Measurements from ENCODE around the gene URI1. TPM values are rescaled to one million over a fixed set of nuclear protein-coding genes. Genes with fewer than 3 reads are reported as not detected.
"Not testable (repeated sequence)": the region's sequence is repeated elsewhere in the genome, so short reads cannot be mapped to it uniquely, and the experiment has no call there.

URI1 gene
- total RNA-seq, 1 experiment from 2014 or later = 68.9 TPM

GRCh38 chr19:30034321-30034720 lies 92.3 kb downstream of the URI1 start:
- H3K4me1 Mint-ChIP-seq (ENCODE audit: insufficient read depth, unreplicated experiment) = peaks cover 15% of the 10 kb centered on the region
- POLR2A ChIA-PET = no interaction called here
- no peak for TF ChIP-seq CTCF (IDR thresholded peaks at IDR 0.05; ENCODE audit: unreplicated experiment)
- intact Hi-C loops (cut with micrococcal nuclease) = no loop called here
- H3K36me3 Mint-ChIP-seq (ENCODE audit: insufficient read depth, unreplicated experiment) = peaks cover 33% of the 10 kb centered on the region
- no peak overlapping the region for H3K4me3 Mint-ChIP-seq (ENCODE audit: unreplicated experiment)
- no peak overlapping the region for H3K27ac Mint-ChIP-seq (ENCODE audit: low read depth, unreplicated experiment)
- H3K9me3 Mint-ChIP-seq (ENCODE audit: unreplicated experiment) = peaks cover 8% of the 10 kb centered on the region
- CTCF ChIA-PET = no interaction called here
- no peak for DNase-seq (ENCODE audit: unreplicated experiment)
- H3K27me3 Mint-ChIP-seq (ENCODE audit: insufficient read depth, unreplicated experiment) = no peaks in the 10 kb centered on the region
- no TSS peak for BruUV-seq (replicated peaks)

- Mint-ChIP-seq H3K27me3 (ENCODE audit: insufficient read depth, unreplicated experiment) (no peaks in the 10 kb centered on the region), H3K27ac (ENCODE audit: low read depth, unreplicated experiment) (no peak overlapping the region), H3K4me3 (ENCODE audit: unreplicated experiment) (no peak overlapping the region), H3K4me1 (ENCODE audit: insufficient read depth, unreplicated experiment) (no peaks in the 10 kb centered on the region), H3K36me3 (ENCODE audit: insufficient read depth, unreplicated experiment) (peaks cover 33% of the 10 kb centered on the region), H3K9me3 (ENCODE audit: unreplicated experiment) (peaks cover 8% of the 10 kb centered on the region)
- intact Hi-C loops (cut with micrococcal nuclease) = no loop called here
- ChIA-PET POLR2A (no interaction called here), CTCF (interaction anchor here (0.6 kb wide), 1 partner anchor 35 kb away, joined by 3 read pairs; no protein-coding TSS in a partner anchor)
- no peak for TF ChIP-seq CTCF (IDR thresholded peaks at IDR 0.05; ENCODE audit: unreplicated experiment)
- DNase-seq (ENCODE audit: unreplicated experiment) = no peak
- BruUV-seq (replicated peaks) = no TSS peak
These were observed 94.4 kb downstream of the URI1 start for GRCh38 chr19:30036154-30037129.

GRCh38 chr19:30037835-30038234 lies 95.8 kb downstream of the URI1 start:
- no peak overlapping the region for H3K4me3 Mint-ChIP-seq (ENCODE audit: unreplicated experiment)
- TF ChIP-seq CTCF (IDR thresholded peaks at IDR 0.05; ENCODE audit: unreplicated experiment) = no peak
- ChIA-PET CTCF (no interaction called here), POLR2A (no interaction called here)
- intact Hi-C loops (cut with micrococcal nuclease) = no loop called here
- peaks cover 8% of the 10 kb centered on the region for H3K9me3 Mint-ChIP-seq (ENCODE audit: unreplicated experiment)
- peaks cover 34% of the 10 kb centered on the region for H3K36me3 Mint-ChIP-seq (ENCODE audit: insufficient read depth, unreplicated experiment)
- BruUV-seq (replicated peaks) = no TSS peak
- DNase-seq (ENCODE audit: unreplicated experiment) = no peak
- no peak overlapping the region for H3K27ac Mint-ChIP-seq (ENCODE audit: low read depth, unreplicated experiment)
- H3K27me3 Mint-ChIP-seq (ENCODE audit: insufficient read depth, unreplicated experiment) = no peaks in the 10 kb centered on the region
- no peaks in the 10 kb centered on the region for H3K4me1 Mint-ChIP-seq (ENCODE audit: insufficient read depth, unreplicated experiment)

GRCh38 chr19:30041931-30042330 lies 99.9 kb downstream of the URI1 start:
- CTCF ChIA-PET; POLR2A ChIA-PET; DNase-seq (ENCODE audit: unreplicated experiment); H3K9me3 Mint-ChIP-seq (ENCODE audit: unreplicated experiment); H3K27ac Mint-ChIP-seq (ENCODE audit: low read depth, unreplicated experiment); H3K4me3 Mint-ChIP-seq (ENCODE audit: unreplicated experiment); BruUV-seq (replicated peaks); H3K27me3 Mint-ChIP-seq (ENCODE audit: insufficient read depth, unreplicated experiment); H3K4me1 Mint-ChIP-seq (ENCODE audit: insufficient read depth, unreplicated experiment); intact Hi-C loops (cut with micrococcal nuclease): not testable (repeated sequence)
- peaks cover 16% of the 10 kb centered on the region for H3K36me3 Mint-ChIP-seq (ENCODE audit: insufficient read depth, unreplicated experiment)

GRCh38 chr19:30043008-30043407 lies 101.0 kb downstream of the URI1 start:
- BruUV-seq (replicated peaks); DNase-seq (ENCODE audit: unreplicated experiment); H3K9me3 Mint-ChIP-seq (ENCODE audit: unreplicated experiment); H3K4me1 Mint-ChIP-seq (ENCODE audit: insufficient read depth, unreplicated experiment); intact Hi-C loops (cut with micrococcal nuclease); H3K27ac Mint-ChIP-seq (ENCODE audit: low read depth, unreplicated experiment); POLR2A ChIA-PET; H3K4me3 Mint-ChIP-seq (ENCODE audit: unreplicated experiment); H3K27me3 Mint-ChIP-seq (ENCODE audit: insufficient read depth, unreplicated experiment): not testable (repeated sequence)
- peaks cover 13% of the 10 kb centered on the region for H3K36me3 Mint-ChIP-seq (ENCODE audit: insufficient read depth, unreplicated experiment)
- CTCF ChIA-PET = interaction anchor here (0.8 to 1.0 kb wide), 2 partner anchors 8 to 15 kb away, joined by 3 to 5 read pairs; no protein-coding TSS in a partner anchor
